GM12878 (cell line): ENCODE results near the gene SLC7A5.
"Not testable (repeated sequence)": the region's sequence is repeated elsewhere in the genome, so short reads cannot be mapped to it uniquely, and the experiment has no call there.

ENCODE experiments used
- ATF2 ChIP-seq: IDR thresholded peaks from 2 replicates; pipeline ENCODE4 v1.6.1; 2012; ENCODE audit warnings: low read length, inconsistent platforms
- CBX5 ChIP-seq: sonication (generic); IDR thresholded peaks from 2 replicates; pipeline ENCODE4 v1.6.1; 2016; ENCODE audit warnings: low read depth, moderate library complexity, mild to moderate bottlenecking, inconsistent platforms
- CTCF ChIP-seq, 3 experiments: IDR thresholded peaks in 2 of 3; conservative IDR thresholded peaks in 1 of 3; 2 replicates each; pipeline ENCODE4 v1.5.1; 2011; ENCODE audit warnings: low read depth in 3 of 3, low read length in 3 of 3, mild to moderate bottlenecking in 3 of 3, control low read depth in 2 of 3, moderate library complexity in 2 of 3, inconsistent platforms in 1 of 3, mixed read lengths in 1 of 3; ENCODE audit not compliant: control insufficient read depth in 2 of 3, insufficient read depth in 1 of 3; ENCODE audit errors: extremely low read depth in 1 of 3
- MXI1 ChIP-seq: fragments of 150-350 bp; IDR thresholded peaks from 2 replicates; pipeline ENCODE4 v1.6.1; 2011; ENCODE audit warnings: low read depth, mild to moderate bottlenecking, inconsistent platforms, low read length, improper control_type of control experiment
- POLR2A ChIP-seq: IDR thresholded peaks from 2 replicates; pipeline ENCODE4 v1.6.1; 2011; ENCODE audit warnings: low read depth, mild to moderate bottlenecking, low read length
- RAD21 ChIP-seq: IDR thresholded peaks from 2 replicates; pipeline ENCODE4 v1.6.1; 2011; ENCODE audit warnings: mild to moderate bottlenecking, low read depth, low read length, moderate library complexity; ENCODE audit not compliant: insufficient read depth
- RB1 ChIP-seq: fragments of 450-650 bp; formaldehyde crosslinking; IDR thresholded peaks from 2 replicates; pipeline ENCODE4 v1.6.1; 2017; ENCODE audit warnings: mild to moderate bottlenecking, borderline replicate concordance
- YY1 ChIP-seq: IDR thresholded peaks from 2 replicates; pipeline ENCODE4 v1.6.1; 2011; ENCODE audit warnings: low read depth, mild to moderate bottlenecking, low read length
- ZNF384 ChIP-seq: IDR thresholded peaks from 2 replicates; pipeline ENCODE4 v1.6.1; 2012; ENCODE audit warnings: low read depth, mild to moderate bottlenecking, low read length, improper control_type of control experiment, borderline replicate concordance
- ZNF687 ChIP-seq: fragments of 450-650 bp; IDR thresholded peaks from 2 replicates; pipeline ENCODE4 v1.6.1; 2017; ENCODE audit warnings: mild to moderate bottlenecking, moderate library complexity
- TF ChIP-seq, protein P1 (sequence below): IDR thresholded peaks from 2 replicates; pipeline ENCODE4 v1.6.1; 2012; ENCODE audit warnings: mild to moderate bottlenecking, low read depth, low read length

DNA sequence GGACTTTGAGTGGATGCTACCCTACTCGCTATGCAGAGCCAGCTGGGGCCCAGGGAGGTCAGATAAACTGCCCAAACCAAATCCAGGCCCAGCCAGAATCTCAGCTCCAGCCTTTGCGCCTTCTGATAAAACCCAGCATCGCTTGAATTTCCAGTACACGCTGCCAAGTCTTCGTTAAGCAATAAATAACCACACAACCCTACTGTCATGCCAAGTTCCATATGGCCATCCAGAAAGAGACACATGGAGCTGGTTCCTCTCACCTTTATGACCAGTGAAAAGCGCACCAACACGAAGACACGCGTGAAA lies 6.0 kb downstream of the SLC7A5 start:
- not testable (repeated sequence) for TF ChIP-seq RAD21; YY1; ZNF384; RB1; ATF2; POLR2A; MXI1; CTCF (IDR thresholded peaks at IDR 0.05 in 2 of 3, conservative IDR thresholded peaks at IDR 0.05 in 1 of 3; ENCODE audit: control insufficient read depth in 2 of 3, extremely low read depth in 1 of 3, insufficient read depth in 1 of 3, low read depth in 3 of 3, low read length in 3 of 3); CBX5
- TF ChIP-seq ZNF687: peak; percentile 44; the same call in 1 of the 2 replicates
- TF ChIP-seq, protein P1, sequence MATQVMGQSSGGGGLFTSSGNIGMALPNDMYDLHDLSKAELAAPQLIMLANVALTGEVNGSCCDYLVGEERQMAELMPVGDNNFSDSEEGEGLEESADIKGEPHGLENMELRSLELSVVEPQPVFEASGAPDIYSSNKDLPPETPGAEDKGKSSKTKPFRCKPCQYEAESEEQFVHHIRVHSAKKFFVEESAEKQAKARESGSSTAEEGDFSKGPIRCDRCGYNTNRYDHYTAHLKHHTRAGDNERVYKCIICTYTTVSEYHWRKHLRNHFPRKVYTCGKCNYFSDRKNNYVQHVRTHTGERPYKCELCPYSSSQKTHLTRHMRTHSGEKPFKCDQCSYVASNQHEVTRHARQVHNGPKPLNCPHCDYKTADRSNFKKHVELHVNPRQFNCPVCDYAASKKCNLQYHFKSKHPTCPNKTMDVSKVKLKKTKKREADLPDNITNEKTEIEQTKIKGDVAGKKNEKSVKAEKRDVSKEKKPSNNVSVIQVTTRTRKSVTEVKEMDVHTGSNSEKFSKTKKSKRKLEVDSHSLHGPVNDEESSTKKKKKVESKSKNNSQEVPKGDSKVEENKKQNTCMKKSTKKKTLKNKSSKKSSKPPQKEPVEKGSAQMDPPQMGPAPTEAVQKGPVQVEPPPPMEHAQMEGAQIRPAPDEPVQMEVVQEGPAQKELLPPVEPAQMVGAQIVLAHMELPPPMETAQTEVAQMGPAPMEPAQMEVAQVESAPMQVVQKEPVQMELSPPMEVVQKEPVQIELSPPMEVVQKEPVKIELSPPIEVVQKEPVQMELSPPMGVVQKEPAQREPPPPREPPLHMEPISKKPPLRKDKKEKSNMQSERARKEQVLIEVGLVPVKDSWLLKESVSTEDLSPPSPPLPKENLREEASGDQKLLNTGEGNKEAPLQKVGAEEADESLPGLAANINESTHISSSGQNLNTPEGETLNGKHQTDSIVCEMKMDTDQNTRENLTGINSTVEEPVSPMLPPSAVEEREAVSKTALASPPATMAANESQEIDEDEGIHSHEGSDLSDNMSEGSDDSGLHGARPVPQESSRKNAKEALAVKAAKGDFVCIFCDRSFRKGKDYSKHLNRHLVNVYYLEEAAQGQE: not testable (repeated sequence)
